ENCODE measurements around the gene DRGX. TPM values are rescaled to one million over a fixed set of nuclear protein-coding genes. Genes with fewer than 3 reads are reported as not detected.

The DRGX gene
- total and polyA plus RNA-seq, 2 donors (not counting 3 experiments of a cell fraction or from before 2014, with no cell fraction given) = not detected

- DNase-seq (ENCODE audit: low read depth, low spot score) (no peak), FAIRE-seq (no peak)
- POLR2A ChIA-PET = no interaction called here
- H3K27me3 ChIP-seq (ENCODE audit: control insufficient read depth in 2 of 2, insufficient read depth in 2 of 2, low read length in 2 of 2) = peaks cover 0 to 8% of the 10 kb centered on the region in 2 experiments
- H3K79me2 ChIP-seq (ENCODE audit: control insufficient read depth, insufficient read depth, low read length) = no peaks in the 10 kb centered on the region
- H3K4me1 ChIP-seq (ENCODE audit: control insufficient read depth, extremely low read depth, insufficient read depth, low read length) = no peaks in the 10 kb centered on the region
- H4K20me1 ChIP-seq (replicated peaks; ENCODE audit: control insufficient read depth, extremely low read depth, insufficient read depth, low read length) = no peaks in the 10 kb centered on the region
- H3K4me2 ChIP-seq (ENCODE audit: insufficient read depth, low read length) = no peak overlapping the region
- no peak overlapping the region for H2AFZ ChIP-seq (ENCODE audit: low read depth, low read length)
- intact Hi-C loops (cut with micrococcal nuclease) (no loop called here), dilution Hi-C loops (cut with MboI; ENCODE audit: extremely low pct_ligation_motif_present, low sequenced_read_pairs) (no loop called here)
- H3K4me3 ChIP-seq (replicated peaks in 1 of 3; ENCODE audit: insufficient read depth in 1 of 3, low read depth in 1 of 3, low read length in 3 of 3) = no peak overlapping the region
- CTCF ChIA-PET = interaction anchor here (1.4 kb wide), 2 partner anchors 14 to 21 kb away, joined by 3 read pairs; no protein-coding TSS in a partner anchor
- no peaks in the 10 kb centered on the region for H3K9me3 ChIP-seq (replicated peaks; ENCODE audit: control insufficient read depth, insufficient read depth, low read length)
- no peaks in the 10 kb centered on the region for H3K36me3 ChIP-seq (ENCODE audit: control insufficient read depth in 2 of 2, extremely low read depth in 1 of 2, insufficient read depth in 2 of 2, low read length in 2 of 2)
- TF ChIP-seq GATA2 (IDR thresholded peaks at IDR 0.05; ENCODE audit: insufficient read depth, insufficient read length, low read depth, low read length) = no peak
- no peak for TF ChIP-seq CTCF (IDR thresholded peaks at IDR 0.05; ENCODE audit: extremely low read depth in 1 of 2, insufficient read depth in 1 of 2, low read depth in 1 of 2, low read length in 2 of 2)
- TF ChIP-seq POLR2A (IDR thresholded peaks at IDR 0.05; ENCODE audit: low read depth, low read length) = no peak
- TF ChIP-seq JUN (IDR thresholded peaks at IDR 0.05; ENCODE audit: borderline replicate concordance, insufficient read depth, insufficient read length, low read depth) = no peak
- TF ChIP-seq POLR2AphosphoS5 (IDR thresholded peaks at IDR 0.05; ENCODE audit: insufficient read depth, low read depth, low read length) = no peak
- TF ChIP-seq MAX (IDR thresholded peaks at IDR 0.05; ENCODE audit: insufficient read depth, insufficient read length) = no peak
- TF ChIP-seq MYC (IDR thresholded peaks at IDR 0.05; ENCODE audit: low read depth, low read length) = no peak
- no peak for TF ChIP-seq FOS (IDR thresholded peaks at IDR 0.05; ENCODE audit: borderline replicate concordance, insufficient read depth, low read length)
- no peak for TF ChIP-seq EZH2 (IDR thresholded peaks at IDR 0.05; ENCODE audit: borderline replicate concordance, low read depth, low read length, severe bottlenecking)
- no TSS peak for BruUV-seq (replicated peaks)
- no peak overlapping the region for H3K27ac ChIP-seq (ENCODE audit: insufficient read depth, low read depth, low read length)
- no peaks in the 10 kb centered on the region for H3K9me1 ChIP-seq (replicated peaks; ENCODE audit: control insufficient read depth, extremely low read depth, insufficient read depth, low read length)
- H3K9ac ChIP-seq (replicated peaks; ENCODE audit: extremely low read depth, insufficient read depth, low read length) = no peak overlapping the region
Measured at GRCh38 chr10:49387071-49387470, 8.8 kb downstream of the DRGX start.

All from endothelial cell of umbilical vein (primary cell).